ENCODE results near the gene NXN.
"Not testable (repeated sequence)": the region's sequence is repeated elsewhere in the genome, so short reads cannot be mapped to it uniquely, and the experiment has no call there.

Gene NXN

GRCh38 chr17:838486-838885 is 141.1 kb downstream of the NXN start:
- in situ Hi-C loops (cut with MboI; ENCODE audit: low sequenced_read_pairs) = no loop called here

- in situ Hi-C loops (cut with MboI; ENCODE audit: low sequenced_read_pairs) = no loop called here
These were observed 143.4 kb downstream of the NXN start for GRCh38 chr17:836151-836550.

- in situ Hi-C loops (cut with MboI; ENCODE audit: low sequenced_read_pairs) = not testable (repeated sequence)
These were observed 143.9 kb downstream of the NXN start for GRCh38 chr17:835721-836120.

- in situ Hi-C loops (cut with MboI; ENCODE audit: low sequenced_read_pairs) = no loop called here
These were observed 144.3 kb downstream of the NXN start for GRCh38 chr17:835263-835662.

- in situ Hi-C loops (cut with MboI; ENCODE audit: low sequenced_read_pairs) = no loop called here
These were observed 145.4 kb downstream of the NXN start for GRCh38 chr17:834136-834535.

GRCh38 chr17:830950-831349 is 148.6 kb downstream of the NXN start:
- in situ Hi-C loops (cut with MboI; ENCODE audit: low sequenced_read_pairs) = no loop called here

- in situ Hi-C loops (cut with MboI; ENCODE audit: low sequenced_read_pairs) = no loop called here
These were observed 149.2 kb downstream of the NXN start for GRCh38 chr17:830381-830780.

GRCh38 chr17:829614-830013 is 150.0 kb downstream of the NXN start:
- in situ Hi-C loops (cut with MboI; ENCODE audit: low sequenced_read_pairs) = not testable (repeated sequence)

GRCh38 chr17:828761-829160 is 150.8 kb downstream of the NXN start:
- in situ Hi-C loops (cut with MboI; ENCODE audit: low sequenced_read_pairs) = no loop called here

- in situ Hi-C loops (cut with MboI; ENCODE audit: low sequenced_read_pairs) = no loop called here
These were observed 152.8 kb downstream of the NXN start for GRCh38 chr17:826778-827177.

GRCh38 chr17:825216-825615 is 154.4 kb downstream of the NXN start:
- in situ Hi-C loops (cut with MboI; ENCODE audit: low sequenced_read_pairs) = no loop called here

- in situ Hi-C loops (cut with MboI; ENCODE audit: low sequenced_read_pairs) = no loop called here
These were observed 155.2 kb downstream of the NXN start for GRCh38 chr17:824378-824777.

GRCh38 chr17:823501-823902 is 156.1 kb downstream of the NXN start:
- in situ Hi-C loops (cut with MboI; ENCODE audit: low sequenced_read_pairs) = no loop called here

- in situ Hi-C loops (cut with MboI; ENCODE audit: low sequenced_read_pairs) = no loop called here
These were observed 160.3 kb downstream of the NXN start for GRCh38 chr17:819251-819650.

GRCh38 chr17:814371-814770 is 165.2 kb downstream of the NXN start:
- in situ Hi-C loops (cut with MboI; ENCODE audit: low sequenced_read_pairs) = no loop called here

- in situ Hi-C loops (cut with MboI; ENCODE audit: low sequenced_read_pairs) = no loop called here
These were observed 166.9 kb downstream of the NXN start for GRCh38 chr17:812638-813204.

- in situ Hi-C loops (cut with MboI; ENCODE audit: low sequenced_read_pairs) = no loop called here
These were observed 168.4 kb downstream of the NXN start for GRCh38 chr17:811051-811784.

GRCh38 chr17:807523-808294 is 171.9 kb downstream of the NXN start:
- in situ Hi-C loops (cut with MboI; ENCODE audit: low sequenced_read_pairs) = no loop called here

GRCh38 chr17:806781-807522 is 172.6 kb downstream of the NXN start:
- in situ Hi-C loops (cut with MboI; ENCODE audit: low sequenced_read_pairs) = no loop called here

GRCh38 chr17:806346-806745 is 173.2 kb downstream of the NXN start:
- in situ Hi-C loops (cut with MboI; ENCODE audit: low sequenced_read_pairs) = no loop called here

GRCh38 chr17:805886-806285 is 173.7 kb downstream of the NXN start:
- in situ Hi-C loops (cut with MboI; ENCODE audit: low sequenced_read_pairs) = not testable (repeated sequence)
